Fibroblast of mammary gland (primary cell): ENCODE results near the gene RBM15.
A peak's percentile ranks its signal among the peaks of the same experiment; 100 is the strongest.

ENCODE experiments used
- DNase-seq: peaks from one replicate; pipeline ENCODE4 v3.0.0-alpha.2; 2010; ENCODE audit warnings: low read depth
- H3K4me3 ChIP-seq: 2 replicates; pipeline ENCODE4 v1.5.1; 2011; ENCODE audit warnings: low read depth, mild to moderate bottlenecking, low read length, moderate library complexity; ENCODE audit not compliant: control insufficient read depth
- TF ChIP-seq, protein P1 (sequence below): conservative IDR thresholded peaks from 2 replicates; pipeline ENCODE4 v1.5.1; 2011; ENCODE audit warnings: low read depth, low read length, inconsistent platforms; ENCODE audit not compliant: control insufficient read depth, insufficient read depth

Gene RBM15

DNA sequence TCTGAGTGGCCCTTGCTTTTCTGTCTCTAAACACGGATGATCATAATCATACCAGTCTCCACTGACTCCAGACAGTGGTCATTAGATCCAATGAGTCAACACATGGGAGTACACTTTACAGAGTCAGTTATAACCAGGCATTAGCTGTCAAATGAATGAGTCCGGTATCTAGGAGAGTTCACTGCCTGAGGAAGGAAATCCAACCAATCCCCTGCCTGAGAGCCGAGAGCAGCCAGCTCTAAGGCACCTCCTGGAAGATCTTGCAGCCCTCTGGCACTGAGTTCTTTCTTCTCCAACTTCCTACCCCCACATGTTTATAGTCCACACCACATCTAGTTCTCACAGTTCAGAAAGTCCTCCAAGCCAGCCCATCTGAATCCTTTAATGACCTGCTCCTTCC, 29.4 kb upstream of the RBM15 start:
- DNase-seq, result peak; percentile 91
- TF ChIP-seq, protein P1, sequence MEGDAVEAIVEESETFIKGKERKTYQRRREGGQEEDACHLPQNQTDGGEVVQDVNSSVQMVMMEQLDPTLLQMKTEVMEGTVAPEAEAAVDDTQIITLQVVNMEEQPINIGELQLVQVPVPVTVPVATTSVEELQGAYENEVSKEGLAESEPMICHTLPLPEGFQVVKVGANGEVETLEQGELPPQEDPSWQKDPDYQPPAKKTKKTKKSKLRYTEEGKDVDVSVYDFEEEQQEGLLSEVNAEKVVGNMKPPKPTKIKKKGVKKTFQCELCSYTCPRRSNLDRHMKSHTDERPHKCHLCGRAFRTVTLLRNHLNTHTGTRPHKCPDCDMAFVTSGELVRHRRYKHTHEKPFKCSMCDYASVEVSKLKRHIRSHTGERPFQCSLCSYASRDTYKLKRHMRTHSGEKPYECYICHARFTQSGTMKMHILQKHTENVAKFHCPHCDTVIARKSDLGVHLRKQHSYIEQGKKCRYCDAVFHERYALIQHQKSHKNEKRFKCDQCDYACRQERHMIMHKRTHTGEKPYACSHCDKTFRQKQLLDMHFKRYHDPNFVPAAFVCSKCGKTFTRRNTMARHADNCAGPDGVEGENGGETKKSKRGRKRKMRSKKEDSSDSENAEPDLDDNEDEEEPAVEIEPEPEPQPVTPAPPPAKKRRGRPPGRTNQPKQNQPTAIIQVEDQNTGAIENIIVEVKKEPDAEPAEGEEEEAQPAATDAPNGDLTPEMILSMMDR, result no peak
- H3K4me3 ChIP-seq, result no peak overlapping the region

DNA sequence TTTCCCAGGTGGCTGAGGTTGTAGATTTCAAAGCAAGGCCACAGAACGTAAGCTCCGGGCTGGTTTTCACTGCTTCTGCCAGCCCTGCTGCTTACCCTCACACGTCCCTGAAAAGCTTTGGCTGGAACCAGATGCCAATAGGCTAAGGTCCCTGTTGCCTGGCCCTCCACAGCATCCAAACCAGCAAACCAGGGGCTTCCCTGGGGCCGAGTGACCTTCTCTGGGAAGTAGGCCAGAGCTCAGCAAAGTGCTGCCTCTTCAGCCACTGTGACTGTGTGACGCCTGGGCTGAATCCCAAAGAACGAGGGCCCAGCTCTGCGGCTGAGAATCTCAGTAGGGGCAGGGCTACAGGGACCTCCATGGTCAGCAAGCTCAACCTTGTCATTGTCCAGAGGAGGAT, 28.9 kb upstream of the RBM15 start:
- H3K4me3 ChIP-seq, result no peak overlapping the region
- TF ChIP-seq, protein P1, result no peak
- DNase-seq, result no peak

DNA sequence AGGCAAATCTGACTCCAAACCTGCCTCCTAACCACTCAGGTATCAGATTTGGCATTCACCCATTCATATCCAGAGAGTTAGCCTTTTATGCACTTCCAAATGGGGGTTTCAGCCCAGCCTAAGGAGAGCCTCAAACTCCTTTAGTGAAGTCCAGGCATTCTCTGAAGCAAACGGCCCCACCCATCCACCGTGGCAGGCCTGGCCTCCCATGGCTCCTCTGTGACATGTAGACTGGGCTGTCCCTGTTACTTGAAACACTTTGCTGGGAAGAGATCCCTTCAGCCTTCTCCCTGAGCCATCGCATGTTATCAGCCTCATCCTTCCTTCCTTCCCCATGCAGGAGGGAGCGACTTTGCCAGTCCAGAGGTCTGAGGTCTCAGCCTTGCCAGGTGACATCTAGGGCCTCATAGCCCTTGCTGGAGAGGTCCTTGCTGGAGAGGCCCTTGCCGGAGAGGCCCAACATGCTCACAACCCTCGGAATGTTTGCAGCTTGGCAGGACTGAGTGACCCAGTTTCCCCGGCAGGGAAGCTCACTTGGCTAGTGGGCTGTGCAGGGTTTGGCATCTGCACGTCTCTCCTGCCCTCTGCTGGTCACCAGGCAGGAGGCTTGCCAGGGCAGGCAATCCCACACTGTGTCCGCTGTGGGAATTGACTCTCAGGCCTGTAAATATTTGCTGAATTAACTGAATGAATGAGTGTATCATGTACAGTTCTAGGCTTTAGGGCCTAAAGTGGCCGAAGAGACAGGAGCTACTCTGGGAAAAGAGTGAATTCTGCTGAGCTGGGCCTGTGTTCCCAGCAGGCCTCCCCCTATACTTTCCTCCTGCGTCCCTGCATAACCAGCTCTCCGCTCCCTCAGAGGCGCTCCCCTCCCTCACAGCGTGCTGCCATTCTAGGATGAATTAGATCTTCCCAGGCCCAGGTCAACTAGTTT, 26.7 kb upstream of the RBM15 start:
- TF ChIP-seq, protein P1, result peak; percentile 98

DNA sequence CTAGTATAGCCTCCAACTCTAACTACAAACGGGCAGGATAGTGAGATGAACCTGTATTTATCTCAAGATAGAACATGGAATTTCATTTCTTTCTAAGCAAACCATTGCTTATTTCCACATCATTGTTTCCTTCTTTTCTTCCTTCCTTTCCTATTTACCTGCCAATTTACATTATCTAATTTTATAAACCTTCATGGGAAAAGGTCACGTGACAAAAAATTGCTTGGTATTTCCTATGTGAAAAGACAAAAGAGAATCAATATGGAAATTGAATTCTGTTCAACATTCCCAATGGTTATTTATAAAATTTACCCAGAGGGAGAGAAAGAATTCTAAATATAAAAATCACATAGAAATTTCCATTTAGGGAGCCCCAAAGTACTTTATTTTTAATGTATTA, 22.4 kb upstream of the RBM15 start:
- H3K4me3 ChIP-seq, result no peak overlapping the region
- TF ChIP-seq, protein P1, result no peak
- no peak for DNase-seq

More for the DNA sequence above, 26.7 kb upstream of the RBM15 start:
- DNase-seq, result peak; percentile 81
- no peak overlapping the region for H3K4me3 ChIP-seq

DNA sequence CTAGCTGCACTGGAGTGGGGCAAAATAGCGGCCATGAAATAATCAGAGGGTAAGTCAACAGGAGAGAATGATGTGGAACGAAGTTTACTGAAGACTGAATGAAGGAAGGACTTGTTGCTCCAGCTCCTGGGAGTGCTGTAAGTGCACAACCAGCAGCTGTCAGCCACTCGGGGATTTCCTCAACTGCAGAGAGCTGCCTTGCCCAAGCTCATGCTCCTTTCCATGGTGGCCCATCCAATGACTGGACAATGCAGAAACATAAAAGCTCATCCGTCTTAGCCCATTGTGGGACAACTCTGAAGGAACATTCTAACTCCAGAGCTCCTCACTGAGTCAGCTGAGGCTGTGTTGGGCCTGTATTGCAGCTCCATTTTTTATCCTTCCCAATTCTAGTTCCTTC, 21.1 kb upstream of the RBM15 start:
- no peak overlapping the region for H3K4me3 ChIP-seq
- TF ChIP-seq, protein P1, result no peak
- no peak for DNase-seq

DNA sequence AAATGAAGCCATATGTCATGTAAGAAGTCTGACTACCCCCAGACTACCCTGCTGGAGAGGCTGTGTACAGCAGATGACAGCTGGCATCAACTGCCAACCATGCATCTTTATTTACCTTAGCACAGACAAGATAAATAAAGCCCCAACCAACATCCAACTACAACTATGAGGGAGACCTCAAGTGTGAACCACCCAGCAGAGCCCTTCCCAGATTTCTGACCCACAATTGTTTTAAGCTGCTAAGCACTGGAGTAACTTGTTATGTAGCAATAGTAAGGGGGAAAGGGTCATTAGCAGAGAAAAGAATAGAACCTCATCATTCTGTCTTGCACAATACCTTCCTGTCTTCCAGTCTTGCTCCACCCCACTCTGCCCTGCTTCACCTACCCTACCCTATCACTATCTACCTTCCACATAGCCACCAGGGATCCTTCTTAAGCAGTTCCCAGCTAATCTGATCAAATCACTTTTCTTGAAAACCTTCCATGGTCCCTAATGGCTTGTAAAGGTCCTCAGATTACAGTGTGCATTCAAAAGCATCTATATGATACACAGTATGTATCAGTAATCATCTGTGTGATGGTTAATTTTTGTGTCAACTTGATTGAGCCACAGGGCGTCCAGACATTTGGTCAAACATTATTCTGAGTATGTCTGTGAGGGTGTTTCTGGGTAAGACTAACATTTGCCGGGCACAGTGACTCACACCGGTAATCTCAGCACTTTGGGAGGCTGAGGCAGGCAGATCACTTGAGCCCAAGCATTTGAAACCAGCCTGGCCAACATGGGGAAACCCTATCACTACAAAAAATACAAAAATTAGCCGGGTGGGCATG, 19.6 kb upstream of the RBM15 start:
- no peak overlapping the region for H3K4me3 ChIP-seq
- peak; percentile 31 for DNase-seq
- TF ChIP-seq, protein P1, result no peak
